Measurements from ENCODE around the gene ARHGAP8. TPM values are rescaled to one million over a fixed set of nuclear protein-coding genes. Genes with fewer than 3 reads are reported as not detected.
"Not testable (repeated sequence)": the region's sequence is repeated elsewhere in the genome, so short reads cannot be mapped to it uniquely, and the experiment has no call there.

The ARHGAP8 gene
- total RNA-seq, 2 donors from 2014 or later, result 12.2 to 15.2 TPM

GRCh38 chr22:44847380-44847779 is 95.0 kb downstream of the ARHGAP8 start:
- Histone ChIP-seq H3K4me1 (no peaks in the 10 kb centered on the region), H3K4me3 (no peak overlapping the region), H3K27ac (no peak overlapping the region), H3K27me3 (no peaks in the 10 kb centered on the region), H3K9me3 (no peaks in the 10 kb centered on the region), H3K36me3 (replicated peaks in 1 of 2; ENCODE audit: insufficient read depth in 1 of 2, low read depth in 2 of 2) (peaks cover 0 to 3% of the 10 kb centered on the region in 2 donors)
- no peak for TF ChIP-seq POLR2A (IDR thresholded peaks at IDR 0.05)
- TF ChIP-seq CTCF (IDR thresholded peaks at IDR 0.05), result no peak
- intact Hi-C loops (cut with DNase I), result no loop called here
- ATAC-seq (no peak), DNase-seq (no peak)
- 77 to 90% methylated on average over 4 of the region's 4 CpGs for WGBS, 2 donors

GRCh38 chr22:44847892-44848291 is 95.5 kb downstream of the ARHGAP8 start:
- no peak overlapping the region for H3K27ac ChIP-seq
- peaks cover 0 to 3% of the 10 kb centered on the region in 2 donors for H3K36me3 ChIP-seq (replicated peaks in 1 of 2; ENCODE audit: insufficient read depth in 1 of 2, low read depth in 2 of 2)
- H3K4me1 ChIP-seq, result no peaks in the 10 kb centered on the region
- H3K27me3 ChIP-seq, result no peaks in the 10 kb centered on the region
- ATAC-seq, result no peak
- DNase-seq, result no peak
- no peak overlapping the region for H3K4me3 ChIP-seq
- intact Hi-C loops (cut with DNase I), result no loop called here
- TF ChIP-seq CTCF (IDR thresholded peaks at IDR 0.05), result no peak
- TF ChIP-seq POLR2A (IDR thresholded peaks at IDR 0.05), result no peak
- 97 to 100% methylated on average over 1 to 6 of the region's 18 CpGs for WGBS, 2 donors
- no peaks in the 10 kb centered on the region for H3K9me3 ChIP-seq

GRCh38 chr22:44848296-44848741 is 95.9 kb downstream of the ARHGAP8 start:
- no peaks in the 10 kb centered on the region for H3K27me3 ChIP-seq
- H3K27ac ChIP-seq, result no peak overlapping the region
- intact Hi-C loops (cut with DNase I), result no loop called here
- H3K36me3 ChIP-seq (replicated peaks in 1 of 2; ENCODE audit: insufficient read depth in 1 of 2, low read depth in 2 of 2), result peaks cover 0 to 3% of the 10 kb centered on the region in 2 donors
- H3K4me3 ChIP-seq, result no peak overlapping the region
- 90 to 96% methylated on average over 9 to 14 of the region's 14 CpGs for WGBS, 2 donors
- ATAC-seq (no peak), DNase-seq (no peak)
- no peaks in the 10 kb centered on the region for H3K4me1 ChIP-seq
- H3K9me3 ChIP-seq, result no peaks in the 10 kb centered on the region
- TF ChIP-seq CTCF (IDR thresholded peaks at IDR 0.05), result no peak

GRCh38 chr22:44848791-44849420 is 96.5 kb downstream of the ARHGAP8 start:
- 96% methylated on average over 6 to 19 of the region's 21 CpGs for WGBS, 2 donors
- ATAC-seq, result no peak
- H3K9me3 ChIP-seq, result no peaks in the 10 kb centered on the region
- H3K4me3 ChIP-seq, result no peak overlapping the region
- DNase-seq, result no peak
- H3K36me3 ChIP-seq (replicated peaks in 1 of 2; ENCODE audit: insufficient read depth in 1 of 2, low read depth in 2 of 2), result peaks cover 0 to 3% of the 10 kb centered on the region in 2 donors
- H3K4me1 ChIP-seq, result no peaks in the 10 kb centered on the region
- no peaks in the 10 kb centered on the region for H3K27me3 ChIP-seq
- no peak for TF ChIP-seq POLR2A (IDR thresholded peaks at IDR 0.05)
- no peak for TF ChIP-seq CTCF (IDR thresholded peaks at IDR 0.05)
- intact Hi-C loops (cut with DNase I), result no loop called here
- no peak overlapping the region for H3K27ac ChIP-seq

- Histone ChIP-seq H3K27me3 (no peaks in the 10 kb centered on the region), H3K4me3 (no peak overlapping the region), H3K36me3 (replicated peaks in 1 of 2; ENCODE audit: insufficient read depth in 1 of 2, low read depth in 2 of 2) (peaks cover 0 to 3% of the 10 kb centered on the region in 2 donors), H3K4me1 (no peaks in the 10 kb centered on the region), H3K27ac (no peak overlapping the region), H3K9me3 (no peaks in the 10 kb centered on the region)
- DNase-seq (no peak), ATAC-seq (no peak)
- WGBS, 2 donors, result 84 to 88% methylated on average over 6 of the region's 6 CpGs
- no peak for TF ChIP-seq POLR2A (IDR thresholded peaks at IDR 0.05)
- TF ChIP-seq CTCF (IDR thresholded peaks at IDR 0.05), result no peak
- intact Hi-C loops (cut with DNase I), result no loop called here
Observed at GRCh38 chr22:44850946-44851345, 98.6 kb downstream of the ARHGAP8 start.

GRCh38 chr22:44854641-44855040 is 102.3 kb downstream of the ARHGAP8 start:
- WGBS, 2 donors, result 93 to 94% methylated on average over 8 of the region's 8 CpGs
- H3K27ac ChIP-seq; H3K27me3 ChIP-seq; intact Hi-C loops (cut with DNase I); H3K4me3 ChIP-seq; H3K36me3 ChIP-seq (replicated peaks in 1 of 2; ENCODE audit: insufficient read depth in 1 of 2, low read depth in 2 of 2); H3K4me1 ChIP-seq; DNase-seq; H3K9me3 ChIP-seq; ATAC-seq: not testable (repeated sequence)

All from body of pancreas (tissue), 4 donors.